ENCODE results near the gene CCDC149. TPM values are rescaled to one million over a fixed set of nuclear protein-coding genes. Genes with fewer than 3 reads are reported as not detected.
"Not testable (repeated sequence)": the region's sequence is repeated elsewhere in the genome, so short reads cannot be mapped to it uniquely, and the experiment has no call there.

Gene CCDC149
- polyA plus RNA-seq, 1 experiment, result 13.9 TPM

DNA sequence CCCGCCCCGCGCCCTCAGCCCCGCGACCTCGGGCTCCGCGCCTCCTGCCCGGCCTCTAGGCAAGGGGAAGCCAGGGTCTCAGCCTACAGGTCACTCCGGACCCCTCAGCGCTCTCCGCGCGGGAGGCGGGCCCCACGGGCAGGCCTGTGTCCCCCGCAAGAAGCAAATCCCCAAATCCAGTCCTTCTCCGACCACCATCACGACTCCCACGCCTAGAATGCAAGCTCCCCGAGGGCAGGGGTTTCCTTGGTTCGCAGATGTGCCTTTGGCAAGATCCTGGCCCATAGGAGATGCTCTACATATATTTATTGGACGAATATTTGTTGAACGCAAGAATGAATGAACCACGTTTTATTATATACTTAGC lies 260 bp upstream of the CCDC149 start:
- H3K27ac ChIP-seq (ENCODE audit: low read depth, low read length), result peak overlapping the region; percentile 31
- TF ChIP-seq, protein P1, sequence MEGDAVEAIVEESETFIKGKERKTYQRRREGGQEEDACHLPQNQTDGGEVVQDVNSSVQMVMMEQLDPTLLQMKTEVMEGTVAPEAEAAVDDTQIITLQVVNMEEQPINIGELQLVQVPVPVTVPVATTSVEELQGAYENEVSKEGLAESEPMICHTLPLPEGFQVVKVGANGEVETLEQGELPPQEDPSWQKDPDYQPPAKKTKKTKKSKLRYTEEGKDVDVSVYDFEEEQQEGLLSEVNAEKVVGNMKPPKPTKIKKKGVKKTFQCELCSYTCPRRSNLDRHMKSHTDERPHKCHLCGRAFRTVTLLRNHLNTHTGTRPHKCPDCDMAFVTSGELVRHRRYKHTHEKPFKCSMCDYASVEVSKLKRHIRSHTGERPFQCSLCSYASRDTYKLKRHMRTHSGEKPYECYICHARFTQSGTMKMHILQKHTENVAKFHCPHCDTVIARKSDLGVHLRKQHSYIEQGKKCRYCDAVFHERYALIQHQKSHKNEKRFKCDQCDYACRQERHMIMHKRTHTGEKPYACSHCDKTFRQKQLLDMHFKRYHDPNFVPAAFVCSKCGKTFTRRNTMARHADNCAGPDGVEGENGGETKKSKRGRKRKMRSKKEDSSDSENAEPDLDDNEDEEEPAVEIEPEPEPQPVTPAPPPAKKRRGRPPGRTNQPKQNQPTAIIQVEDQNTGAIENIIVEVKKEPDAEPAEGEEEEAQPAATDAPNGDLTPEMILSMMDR (IDR thresholded peaks at IDR 0.05; ENCODE audit: low read depth, low read length), result no peak
- CTCF ChIA-PET, result no interaction called here

DNA sequence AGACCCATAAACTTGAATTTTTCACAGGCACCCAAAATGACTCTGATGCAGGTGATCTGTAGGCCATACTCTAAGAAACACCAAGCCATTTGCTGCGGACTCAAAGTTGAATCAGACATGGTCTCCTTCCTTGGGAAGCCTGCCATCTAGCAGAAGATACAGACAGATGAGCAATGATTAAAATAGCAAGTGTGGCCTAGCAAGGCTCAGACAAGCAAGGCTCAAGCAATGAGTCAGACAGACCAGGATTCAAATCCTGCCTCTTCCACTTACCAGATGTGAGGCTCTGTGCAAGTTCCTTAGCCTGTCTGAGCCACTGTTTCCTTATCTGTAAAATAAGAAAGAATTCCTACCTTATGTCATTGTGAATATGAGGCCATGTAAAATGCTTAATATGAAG lies 2.3 kb downstream of the CCDC149 start:
- Histone ChIP-seq H3K27ac (ENCODE audit: low read depth, low read length) (no peak overlapping the region), H3K4me3 (ENCODE audit: low read depth, low read length) (no peak overlapping the region), H3K27me3 (ENCODE audit: control insufficient read depth, insufficient read depth, low read length) (no peaks in the 10 kb centered on the region), H3K9me3 (ENCODE audit: control insufficient read depth, insufficient read depth, low read length) (no peaks in the 10 kb centered on the region)
- CTCF ChIA-PET, result no interaction called here
- no peak for DNase-seq (ENCODE audit: low read depth, low spot score)
- POLR2A ChIA-PET, result no interaction called here
- TF ChIP-seq, protein P1 (IDR thresholded peaks at IDR 0.05; ENCODE audit: low read depth, low read length), result no peak

More for the DNA sequence above, 260 bp upstream of the CCDC149 start:
- Histone ChIP-seq H3K4me3 (ENCODE audit: low read depth, low read length) (peak overlapping the region; percentile 69), H3K27me3 (ENCODE audit: control insufficient read depth, insufficient read depth, low read length) (no peaks in the 10 kb centered on the region), H3K9me3 (ENCODE audit: control insufficient read depth, insufficient read depth, low read length) (peaks cover 3% of the 10 kb centered on the region; the same call in 1 of the 2 replicates)
- POLR2A ChIA-PET, result no interaction called here
- DNase-seq (ENCODE audit: low read depth, low spot score), result no peak

DNA sequence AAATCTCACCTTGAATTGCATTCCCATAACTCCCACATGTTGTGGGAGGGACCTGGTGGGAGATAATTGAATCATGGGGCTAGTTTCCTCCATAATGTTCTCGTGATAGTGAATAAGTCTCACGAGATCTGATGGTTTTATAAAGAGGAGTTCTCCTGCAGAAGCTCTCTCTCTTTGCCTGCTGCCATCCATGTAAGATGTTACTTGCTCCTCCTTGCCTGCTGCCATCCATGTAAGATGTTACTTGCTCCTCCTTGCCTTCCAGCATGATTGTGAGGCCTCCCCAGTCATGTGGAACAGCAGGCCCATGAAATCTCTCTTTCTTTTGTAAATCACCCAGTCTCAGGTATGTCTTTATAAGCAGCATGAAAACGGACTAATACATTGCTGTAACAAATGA lies 3.2 kb downstream of the CCDC149 start:
- H3K9me3 ChIP-seq (ENCODE audit: control insufficient read depth, insufficient read depth, low read length); H3K27me3 ChIP-seq (ENCODE audit: control insufficient read depth, insufficient read depth, low read length); H3K4me3 ChIP-seq (ENCODE audit: low read depth, low read length); DNase-seq (ENCODE audit: low read depth, low spot score); CTCF ChIA-PET; H3K27ac ChIP-seq (ENCODE audit: low read depth, low read length); POLR2A ChIA-PET: not testable (repeated sequence)

DNA sequence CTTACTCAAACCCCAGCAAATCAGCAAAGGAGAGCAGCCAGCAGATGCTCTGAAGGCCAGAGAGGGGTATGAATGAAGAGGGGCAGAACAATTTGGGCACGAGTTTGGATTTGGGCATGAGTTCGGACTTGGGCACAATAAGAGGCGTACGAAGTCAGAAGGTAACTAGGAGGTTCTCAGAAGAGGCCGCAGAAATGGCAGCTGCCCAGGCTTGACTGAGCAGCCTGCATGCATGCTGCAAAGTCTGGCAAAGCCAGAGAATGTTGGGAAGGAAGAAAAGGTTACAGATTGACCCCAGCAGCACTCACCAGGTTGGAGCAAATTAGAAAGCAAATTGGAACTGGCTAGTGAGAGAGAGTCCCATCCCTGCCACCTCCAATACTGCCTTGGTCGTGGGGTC lies 15.2 kb downstream of the CCDC149 start:
- CTCF ChIA-PET, result interaction anchor here (0.6 kb wide), 1 partner anchor 415 kb away, joined by 3 read pairs; the partner anchor contains the start of gene ZCCHC4

DNA sequence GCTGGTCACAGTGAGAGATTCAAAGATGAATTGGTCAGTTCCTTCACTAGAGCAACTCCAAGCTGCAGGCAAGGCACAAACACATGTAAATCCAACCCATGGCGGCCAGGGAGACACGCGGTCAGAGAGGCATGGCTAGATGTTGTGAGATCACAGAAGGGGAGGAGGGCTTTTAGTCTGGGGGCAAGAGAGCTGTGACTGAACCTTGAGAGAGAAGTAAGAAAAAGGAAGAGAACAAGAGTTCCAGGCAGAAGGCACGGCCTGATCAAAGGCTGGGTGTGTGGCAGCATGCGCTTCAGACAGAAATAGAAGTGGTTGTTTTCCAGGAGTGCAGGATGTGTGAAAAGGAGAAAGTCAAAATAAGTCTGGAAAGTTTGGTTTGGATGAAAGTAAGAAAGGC lies 15.9 kb downstream of the CCDC149 start:
- CTCF ChIA-PET, result interaction anchor here (0.6 kb wide), 1 partner anchor 416 kb away, joined by 3 read pairs; the partner anchor contains the start of gene ZCCHC4
- H3K9me3 ChIP-seq (ENCODE audit: control insufficient read depth, insufficient read depth, low read length), result no peaks in the 10 kb centered on the region
- TF ChIP-seq, protein P1 (IDR thresholded peaks at IDR 0.05; ENCODE audit: low read depth, low read length), result no peak
- H3K27me3 ChIP-seq (ENCODE audit: control insufficient read depth, insufficient read depth, low read length), result no peaks in the 10 kb centered on the region
- H3K4me3 ChIP-seq (ENCODE audit: low read depth, low read length), result no peak overlapping the region
- POLR2A ChIA-PET, result interaction anchor here (0.6 kb wide), 1 partner anchor 330 kb away, joined by 13 read pairs; no protein-coding TSS in a partner anchor
- DNase-seq (ENCODE audit: low read depth, low spot score), result no peak
- H3K27ac ChIP-seq (ENCODE audit: low read depth, low read length), result no peak overlapping the region

More for the DNA sequence above, 15.2 kb downstream of the CCDC149 start:
- Histone ChIP-seq H3K27ac (ENCODE audit: low read depth, low read length) (no peak overlapping the region), H3K4me3 (ENCODE audit: low read depth, low read length) (no peak overlapping the region), H3K27me3 (ENCODE audit: control insufficient read depth, insufficient read depth, low read length) (no peaks in the 10 kb centered on the region), H3K9me3 (ENCODE audit: control insufficient read depth, insufficient read depth, low read length) (no peaks in the 10 kb centered on the region)
- TF ChIP-seq, protein P1 (IDR thresholded peaks at IDR 0.05; ENCODE audit: low read depth, low read length), result no peak
- POLR2A ChIA-PET, result no interaction called here
- no peak for DNase-seq (ENCODE audit: low read depth, low spot score)
